MCF 10A (cell line): ENCODE data around the gene SNX14. TPM values are rescaled to one million over a fixed set of nuclear protein-coding genes. Genes with fewer than 3 reads are reported as not detected.

ENCODE experiments used
- BruUV-seq: library from RNA; stranded (reverse); fragments of 400-500 nt; replicated peaks from 2 replicates; lab custom pipeline; 2021; lab: Mats Ljungman, UMichigan
- CTCF ChIA-PET: fragments of 300-600 bp; sonication (Branson Sonifier 250); formaldehyde crosslinking; extraction: SDS; loops from one replicate; lab custom pipeline; 2021; ENCODE audit warnings: antibody characterized with exemption, inconsistent platforms; lab: Yijun Ruan, JAX
- POLR2A ChIA-PET: fragments of 300-600, 350-650 bp; sonication (Branson Sonifier 250); formaldehyde crosslinking; extraction: SDS; loops from one replicate; lab custom pipeline; 2020; ENCODE audit warnings: antibody characterized with exemption, inconsistent platforms; lab: Yijun Ruan, JAX
- DNase-seq: peaks from one replicate; pipeline ENCODE4 v3.0.0-alpha.2; 2018; ENCODE audit not compliant: unreplicated experiment
- H3K27ac Mint-ChIP-seq: one replicate; pipeline ENCODE4 v1.8.0; 2022; ENCODE audit warnings: mild to moderate bottlenecking, low read depth, mixed read lengths; ENCODE audit not compliant: unreplicated experiment
- H3K27me3 Mint-ChIP-seq: one replicate; pipeline ENCODE4 v1.8.0; 2022; ENCODE audit warnings: mixed read lengths; ENCODE audit not compliant: insufficient read depth, unreplicated experiment
- H3K36me3 Mint-ChIP-seq: one replicate; pipeline ENCODE4 v1.8.0; 2022; ENCODE audit warnings: mild to moderate bottlenecking, moderate library complexity, mixed read lengths; ENCODE audit not compliant: insufficient read depth, unreplicated experiment
- H3K4me1 Mint-ChIP-seq: one replicate; pipeline ENCODE4 v1.8.0; 2022; ENCODE audit warnings: mixed read lengths; ENCODE audit not compliant: insufficient read depth, unreplicated experiment
- H3K4me3 Mint-ChIP-seq: one replicate; pipeline ENCODE4 v1.8.0; 2022; ENCODE audit warnings: mild to moderate bottlenecking, moderate library complexity, mixed read lengths; ENCODE audit not compliant: unreplicated experiment
- H3K9me3 Mint-ChIP-seq: one replicate; pipeline ENCODE4 v1.8.0; 2022; ENCODE audit warnings: mixed read lengths; ENCODE audit not compliant: unreplicated experiment
- CTCF ChIP-seq: fragments of 200-600 bp; IDR thresholded peaks from one replicate; pipeline ENCODE4 v1.8.0; 2022; ENCODE audit warnings: antibody characterized with exemption, mild to moderate bottlenecking; ENCODE audit not compliant: unreplicated experiment
- intact Hi-C: fragments of 100-400 bp; cut with micrococcal nuclease; formaldehyde crosslinking; loops from 2 replicates; pipeline ENCODE4 v1.14.1; 2022
- total RNA-seq: library from RNA; stranded (reverse); gene quantifications from 2 replicates; pipeline ENCODE4 v1.2.3, GENCODE V29; 2022

SNX14 gene
- total RNA-seq, 1 experiment from 2014 or later: 71.6 TPM

GRCh38 chr6:85580118-85580877, 13.4 kb downstream of the SNX14 start:
- no peaks in the 10 kb centered on the region for H3K27me3 Mint-ChIP-seq
- ChIA-PET CTCF (interaction anchor here (0.6 to 1.0 kb wide), 4 partner anchors 13 to 43 kb away, joined by 3 to 5 read pairs (median 3); partner anchors contain the start of gene SNX14), POLR2A (interaction anchor here (0.6 to 2.9 kb wide), 4 partner anchors 8 to 62 kb away, joined by 3 to 22 read pairs (median 4); partner anchors contain the start of genes SNX14 and SYNCRIP)
- intact Hi-C loops: no loop called here
- no peak overlapping the region for H3K4me3 Mint-ChIP-seq
- no TSS peak for BruUV-seq
- peak overlapping the region; percentile 72 for H3K27ac Mint-ChIP-seq
- H3K36me3 Mint-ChIP-seq: peaks cover 4% of the 10 kb centered on the region
- H3K9me3 Mint-ChIP-seq: peaks cover 15% of the 10 kb centered on the region
- peak; percentile 69 for DNase-seq
- TF ChIP-seq CTCF: no peak
- peaks cover 32% of the 10 kb centered on the region for H3K4me1 Mint-ChIP-seq

- TF ChIP-seq CTCF: no peak
- Mint-ChIP-seq H3K27me3 (no peaks in the 10 kb centered on the region), H3K9me3 (peaks cover 15% of the 10 kb centered on the region), H3K4me1 (peaks cover 39% of the 10 kb centered on the region), H3K27ac (peak overlapping the region; percentile 72), H3K4me3 (no peak overlapping the region), H3K36me3 (peaks cover 3% of the 10 kb centered on the region)
- CTCF ChIA-PET: no interaction called here
- no peak for DNase-seq
- intact Hi-C loops: no loop called here
- POLR2A ChIA-PET: interaction anchor here (2.9 kb wide), 1 partner anchor 14 kb away, joined by 22 read pairs; the partner anchor contains the start of gene SNX14
- no TSS peak for BruUV-seq
Measured at GRCh38 chr6:85579581-85579980, 14.1 kb downstream of the SNX14 start.

- no TSS peak for BruUV-seq
- ChIA-PET CTCF (interaction anchor here (1.3 kb wide), 1 partner anchor 221 kb away, joined by 3 read pairs; no protein-coding TSS in a partner anchor), POLR2A (interaction anchor here (1.7 to 3.3 kb wide), 2 partner anchors 16 to 102 kb away, joined by 5 to 23 read pairs; partner anchors contain the start of gene SNX14)
- DNase-seq: no peak
- Mint-ChIP-seq H3K27me3 (no peaks in the 10 kb centered on the region), H3K36me3 (peaks cover 15% of the 10 kb centered on the region), H3K27ac (no peak overlapping the region), H3K4me1 (peaks cover 36% of the 10 kb centered on the region), H3K9me3 (peaks cover 3% of the 10 kb centered on the region), H3K4me3 (no peak overlapping the region)
- TF ChIP-seq CTCF: no peak
- intact Hi-C loops: no loop called here
Measured at GRCh38 chr6:85576476-85576875, 17.2 kb downstream of the SNX14 start.

- no peak for TF ChIP-seq CTCF
- no peaks in the 10 kb centered on the region for H3K9me3 Mint-ChIP-seq
- BruUV-seq: no TSS peak
- DNase-seq: peak; percentile 56
- H3K27ac Mint-ChIP-seq: peak overlapping the region; percentile 77
- peaks cover 23% of the 10 kb centered on the region for H3K4me1 Mint-ChIP-seq
- ChIA-PET POLR2A (interaction anchor here (1.7 to 3.3 kb wide), 2 partner anchors 18 to 103 kb away, joined by 5 to 23 read pairs; partner anchors contain the start of gene SNX14), CTCF (no interaction called here)
- no peaks in the 10 kb centered on the region for H3K27me3 Mint-ChIP-seq
- peaks cover 29% of the 10 kb centered on the region for H3K36me3 Mint-ChIP-seq
- intact Hi-C loops: no loop called here
- no peak overlapping the region for H3K4me3 Mint-ChIP-seq
Measured at GRCh38 chr6:85574932-85575598, 18.6 kb downstream of the SNX14 start.
